Ovary (tissue), 9 donors: ENCODE results near the gene RBM47. TPM values are rescaled to one million over a fixed set of nuclear protein-coding genes. Genes with fewer than 3 reads are reported as not detected.

Source experiments
- DNase-seq, 5 donors: peaks; one replicate each; pipeline ENCODE4 v3.0.0-alpha.2; 2019 to 2020
- H3K27ac ChIP-seq, 2 donors: fragments of 200-600 bp; one replicate each; pipeline versions ENCODE4 v1.5.1 to v1.8.0; 2019 to 2022
- H3K27me3 ChIP-seq: fragments of 200-600 bp; one replicate; pipeline ENCODE4 v1.8.0; 2022
- H3K36me3 ChIP-seq: fragments of 200-600 bp; sonication (generic); one replicate; pipeline ENCODE4 v1.5.1; 2019
- H3K4me1 ChIP-seq: one replicate; pipeline ENCODE4 v1.8.1; 2013; ENCODE audit warnings: mild to moderate bottlenecking, moderate library complexity; ENCODE audit not compliant: insufficient read depth
- H3K4me3 ChIP-seq: fragments of 200-600 bp; sonication (generic); one replicate; pipeline ENCODE4 v1.5.1; 2017
- H3K9me3 ChIP-seq, 2 donors: fragments of 200-600 bp in 1 of 2; sonication (generic) in 1 of 2; one replicate each; pipeline versions ENCODE4 v1.5.1 to v1.8.1; 2013 to 2019; ENCODE audit warnings: mild to moderate bottlenecking in 1 of 2, moderate library complexity in 1 of 2
- CTCF ChIP-seq, 3 donors: fragments of 450-650 bp in 2 of 3; fragments of 200-600 bp in 1 of 3; IDR thresholded peaks; one replicate each; pipeline versions ENCODE4 v1.5.1 to v1.8.0; 2016 to 2022; ENCODE audit warnings: antibody characterized with exemption in 3 of 3, mild to moderate bottlenecking in 1 of 3
- EP300 ChIP-seq: sonication (generic); formaldehyde crosslinking; IDR thresholded peaks from one replicate; pipeline ENCODE4 v1.6.1; 2017; ENCODE audit warnings: antibody characterized with exemption
- POLR2A ChIP-seq: fragments of 450-650 bp; IDR thresholded peaks from one replicate; pipeline ENCODE4 v1.6.1; 2017; ENCODE audit warnings: antibody characterized with exemption, mild to moderate bottlenecking, moderate library complexity
- WGBS, 3 donors: extraction: QIAGEN DNeasy Blood & Tissue Kit in 1 of 3; methylation state at CpG; one replicate each; pipeline versions ENCODE4 v1.1.5 to v1.1.7; 2013 to 2017; 5-methylcytosine and 5-hydroxymethylcytosine counted together
- intact Hi-C, 4 donors: fragments of 100-400 bp; cut with DNase I; formaldehyde crosslinking; loops; one replicate each; pipeline versions ENCODE4 v1.11.0 to v1.15.1; 2022 to 2023
- polyA plus RNA-seq, 2 donors: library from polyadenylated mRNA; stranded (reverse); fragments of 200-250 nt in 1 of 2; fragments of 350-450 nt in 1 of 2; fragmentation: Illumina TruSeq in 1 of 2; extraction: RNeasy Lipid Tissue Mini Kit (QIAGEN cat#74804) in 1 of 2; gene quantifications; one replicate each; pipeline ENCODE4 v1.2.3, GENCODE V29; 2013 to 2014
- total RNA-seq, 7 donors: library from RNA; depleted of rRNA in 2 of 7; stranded (reverse); fragments of >200 nt in 2 of 7; fragmentation: NEBNext Ultra II Directional in 3 of 7; extraction: Animal tissue kit (Norgen Biotek cat#: 25700) in 3 of 7; gene quantifications; one replicate each; pipeline versions ENCODE4 v1.1.0 to v1.2.4, GENCODE V29; 2016 to 2023
- donor health status: DM: no; HTN: no; CAD: no; lungs with moderate emphysema.
- donor health status: DM: no; HTN: no; CAD: no.
- donor health status: Bipolar disorder and iron deficiency.
- donor health status: DM: yes; HTN: yes; CAD: no.
- donor health status: DM: no; HTN: no; CAD: no.
- donor health status: DM: yes; HTN: yes; CAD: no.

RBM47 gene
- total and polyA plus RNA-seq, 9 donors, result 2.7 to 92.8 (median 10.3) TPM

GRCh38 chr4:40479378-40479777 is 150.3 kb downstream of the RBM47 start:
- TF ChIP-seq CTCF (IDR thresholded peaks at IDR 0.05) (no peak), POLR2A (no peak), EP300 (no peak)

GRCh38 chr4:40475609-40476008 is 154.1 kb downstream of the RBM47 start:
- Histone ChIP-seq H3K27ac (no peak overlapping the region), H3K4me3 (no peak overlapping the region), H3K27me3 (no peaks in the 10 kb centered on the region), H3K36me3 (no peaks in the 10 kb centered on the region), H3K4me1 (no peaks in the 10 kb centered on the region), H3K9me3 (no peaks in the 10 kb centered on the region)
- no peak for TF ChIP-seq POLR2A
- TF ChIP-seq EP300, result no peak
- no peak for TF ChIP-seq CTCF (IDR thresholded peaks at IDR 0.05)
- 69 to 72% (median 71%) methylated on average over 4 of the region's 4 CpGs for WGBS, 3 donors
- intact Hi-C loops, result no loop called here
- DNase-seq, result no peak

More at GRCh38 chr4:40479378-40479777, 150.3 kb downstream of the RBM47 start:
- WGBS, 3 donors, result 44 to 98% (median 66%) methylated on average over 2 of the region's 2 CpGs
- Histone ChIP-seq H3K4me3 (no peak overlapping the region), H3K9me3 (no peaks in the 10 kb centered on the region), H3K27ac (no peak overlapping the region), H3K27me3 (no peaks in the 10 kb centered on the region), H3K36me3 (no peaks in the 10 kb centered on the region), H3K4me1 (no peaks in the 10 kb centered on the region)
- intact Hi-C loops, result no loop called here
- no peak for DNase-seq

- Histone ChIP-seq H3K27me3 (no peaks in the 10 kb centered on the region), H3K36me3 (no peaks in the 10 kb centered on the region), H3K27ac (no peak overlapping the region), H3K4me3 (no peak overlapping the region), H3K9me3 (no peaks in the 10 kb centered on the region), H3K4me1 (no peaks in the 10 kb centered on the region)
- 76 to 79% (median 78%) methylated on average over 9 of the region's 9 CpGs for WGBS, 3 donors
- no peak for DNase-seq
- no peak for TF ChIP-seq CTCF (IDR thresholded peaks at IDR 0.05)
- no peak for TF ChIP-seq EP300
- no peak for TF ChIP-seq POLR2A
- intact Hi-C loops, result no loop called here
These were observed 155.9 kb downstream of the RBM47 start for GRCh38 chr4:40473578-40474388.

GRCh38 chr4:40471923-40472322 is 157.7 kb downstream of the RBM47 start:
- Histone ChIP-seq H3K36me3 (no peaks in the 10 kb centered on the region), H3K4me1 (no peaks in the 10 kb centered on the region), H3K9me3 (no peaks in the 10 kb centered on the region), H3K27me3 (no peaks in the 10 kb centered on the region), H3K27ac (no peak overlapping the region), H3K4me3 (no peak overlapping the region)
- TF ChIP-seq POLR2A (no peak), EP300 (no peak), CTCF (IDR thresholded peaks at IDR 0.05) (no peak)
- no peak for DNase-seq
- WGBS, 3 donors, result 95 to 97% (median 96%) methylated on average over 3 of the region's 3 CpGs
- intact Hi-C loops, result no loop called here
